Activated T-helper 1 cell treated with anti-CD3 and anti-CD28 coated beads, Interleukin-12 subunit alpha, Interleukin-12 subunit beta, Interleukin-2, Interleukin-4 antibody, amounts not matched to agents 30 ng/mL and 10 ng/mL and 1 ng/mL, durations not matched to agents 14 hours and 24 hours and 36 hours (primary cell): ENCODE measurements around the gene LRIG3. TPM values are rescaled to one million over a fixed set of nuclear protein-coding genes. Genes with fewer than 3 reads are reported as not detected.
"Not testable (repeated sequence)": the region's sequence is repeated elsewhere in the genome, so short reads cannot be mapped to it uniquely, and the experiment has no call there.

Experiments
- DNase-seq: peaks from one replicate; pipeline ENCODE4 v3.0.0; 2021; ENCODE audit warnings: low spot score
- H3K27ac Mint-ChIP-seq: one replicate; pipeline ENCODE4 v1.8.0; 2021; ENCODE audit warnings: mild to moderate bottlenecking, mixed read lengths
- H3K27me3 Mint-ChIP-seq: one replicate; pipeline ENCODE4 v1.8.0; 2022; ENCODE audit warnings: mild to moderate bottlenecking, moderate library complexity, mixed read lengths; ENCODE audit not compliant: insufficient read depth
- H3K36me3 Mint-ChIP-seq: one replicate; pipeline ENCODE4 v1.8.0; 2021; ENCODE audit warnings: low read depth, mixed read lengths
- H3K4me1 Mint-ChIP-seq: one replicate; pipeline ENCODE4 v1.8.0; 2021; ENCODE audit warnings: low read depth, mixed read lengths
- H3K4me3 Mint-ChIP-seq: one replicate; pipeline ENCODE4 v1.8.0; 2021; ENCODE audit warnings: mild to moderate bottlenecking, moderate library complexity, mixed read lengths
- H3K9me3 Mint-ChIP-seq: one replicate; pipeline ENCODE4 v1.8.0; 2021; ENCODE audit warnings: mixed read lengths
- intact Hi-C: fragments of 100-400 bp; cut with micrococcal nuclease; formaldehyde crosslinking; loops from one replicate; pipeline ENCODE4 v1.15.1; 2024
- total RNA-seq: library from RNA; stranded (reverse); gene quantifications from 2 replicates; pipeline ENCODE4 v1.2.3, GENCODE V29; 2022

LRIG3 gene
- total RNA-seq, 1 donor from 2014 or later: not detected

DNA sequence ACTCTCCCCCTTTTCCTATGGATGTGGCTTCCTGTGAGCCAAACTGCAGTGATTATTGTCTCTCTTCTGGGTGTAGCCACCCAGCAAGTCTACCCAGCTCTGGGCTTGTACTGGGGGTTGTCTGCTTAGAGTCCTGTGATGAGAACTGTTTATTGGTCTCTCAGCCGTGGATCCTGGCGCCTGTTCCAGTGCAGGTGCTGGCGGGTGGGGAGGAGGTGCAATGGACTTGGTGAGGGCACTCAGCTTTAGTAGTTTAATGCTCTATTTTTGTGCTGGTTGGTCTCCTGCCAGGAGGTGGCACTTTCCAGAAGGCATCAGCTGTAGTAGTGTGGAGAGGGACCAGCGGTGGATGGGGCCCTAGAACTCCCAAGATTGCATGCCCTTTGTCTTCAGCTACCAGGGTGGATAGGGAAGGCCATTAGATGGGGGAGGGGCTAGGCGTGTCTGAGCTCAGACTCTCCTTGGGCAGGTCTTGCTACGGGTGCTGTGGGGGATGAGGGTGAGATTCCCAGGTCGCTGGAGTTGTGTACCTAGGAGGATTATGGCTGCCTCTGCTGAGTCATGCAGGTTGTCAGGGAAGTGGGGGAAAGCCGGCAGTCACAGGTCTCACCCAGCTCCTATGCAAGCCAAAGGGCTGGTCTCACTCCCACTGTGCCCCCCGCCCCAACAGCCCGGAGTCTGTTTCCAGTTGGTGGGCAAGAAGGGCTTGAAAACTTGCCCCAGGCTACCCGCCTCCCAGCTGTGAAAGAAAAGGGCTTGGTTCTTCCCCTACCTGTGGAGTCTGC, 29.8 kb upstream of the LRIG3 start:
- H3K4me3 Mint-ChIP-seq, H3K27me3 Mint-ChIP-seq, H3K27ac Mint-ChIP-seq, H3K36me3 Mint-ChIP-seq, DNase-seq, H3K4me1 Mint-ChIP-seq, intact Hi-C loops: not testable (repeated sequence)
- peaks cover 10% of the 10 kb centered on the region for H3K9me3 Mint-ChIP-seq

DNA sequence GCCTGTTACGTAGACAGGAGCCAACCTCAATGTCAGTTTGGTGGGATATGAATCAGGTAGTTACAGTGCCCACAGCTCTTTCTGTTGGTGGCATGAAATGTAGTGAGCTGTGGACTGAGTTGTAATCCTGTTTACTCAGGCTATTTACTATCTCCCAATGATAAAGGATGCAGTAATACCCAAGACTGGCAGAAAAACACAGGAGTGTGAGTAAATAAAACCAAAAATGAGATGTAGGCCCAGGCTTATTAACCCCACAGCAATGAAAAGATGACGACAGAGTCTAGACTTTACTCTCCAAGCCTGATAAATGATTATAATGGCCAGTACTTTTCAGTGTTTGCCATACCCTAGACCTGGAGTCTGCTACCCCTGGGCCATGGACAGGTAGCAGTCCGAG, 22.8 kb upstream of the LRIG3 start:
- Mint-ChIP-seq H3K9me3 (peaks cover 3% of the 10 kb centered on the region), H3K27ac (no peak overlapping the region), H3K4me1 (no peaks in the 10 kb centered on the region), H3K36me3 (no peaks in the 10 kb centered on the region), H3K27me3 (no peaks in the 10 kb centered on the region), H3K4me3 (no peak overlapping the region)
- intact Hi-C loops: no loop called here
- no peak for DNase-seq

DNA sequence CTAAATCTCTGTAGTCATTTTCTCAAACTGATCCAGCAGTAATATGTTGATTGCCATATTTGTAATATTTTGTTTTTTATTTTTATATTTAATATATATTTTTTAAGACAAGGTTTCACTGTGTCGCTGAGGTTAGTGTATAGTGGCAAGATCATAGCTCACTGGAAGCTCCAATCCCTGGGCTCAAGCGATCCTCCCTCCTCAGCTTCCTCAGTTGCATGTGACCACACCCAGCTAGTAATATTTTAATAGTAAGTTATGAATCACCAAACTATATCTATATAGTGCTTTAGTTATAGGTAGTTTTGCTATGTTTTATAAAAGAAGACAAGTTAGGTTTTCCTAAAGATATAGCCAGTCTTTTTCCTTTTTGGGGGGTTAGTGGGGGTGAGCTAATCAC, 22.0 kb upstream of the LRIG3 start:
- intact Hi-C loops: no loop called here
- no peaks in the 10 kb centered on the region for H3K9me3 Mint-ChIP-seq
- no peaks in the 10 kb centered on the region for H3K27me3 Mint-ChIP-seq
- H3K27ac Mint-ChIP-seq: no peak overlapping the region
- H3K36me3 Mint-ChIP-seq: no peaks in the 10 kb centered on the region
- no peak overlapping the region for H3K4me3 Mint-ChIP-seq
- DNase-seq: no peak
- no peaks in the 10 kb centered on the region for H3K4me1 Mint-ChIP-seq

DNA sequence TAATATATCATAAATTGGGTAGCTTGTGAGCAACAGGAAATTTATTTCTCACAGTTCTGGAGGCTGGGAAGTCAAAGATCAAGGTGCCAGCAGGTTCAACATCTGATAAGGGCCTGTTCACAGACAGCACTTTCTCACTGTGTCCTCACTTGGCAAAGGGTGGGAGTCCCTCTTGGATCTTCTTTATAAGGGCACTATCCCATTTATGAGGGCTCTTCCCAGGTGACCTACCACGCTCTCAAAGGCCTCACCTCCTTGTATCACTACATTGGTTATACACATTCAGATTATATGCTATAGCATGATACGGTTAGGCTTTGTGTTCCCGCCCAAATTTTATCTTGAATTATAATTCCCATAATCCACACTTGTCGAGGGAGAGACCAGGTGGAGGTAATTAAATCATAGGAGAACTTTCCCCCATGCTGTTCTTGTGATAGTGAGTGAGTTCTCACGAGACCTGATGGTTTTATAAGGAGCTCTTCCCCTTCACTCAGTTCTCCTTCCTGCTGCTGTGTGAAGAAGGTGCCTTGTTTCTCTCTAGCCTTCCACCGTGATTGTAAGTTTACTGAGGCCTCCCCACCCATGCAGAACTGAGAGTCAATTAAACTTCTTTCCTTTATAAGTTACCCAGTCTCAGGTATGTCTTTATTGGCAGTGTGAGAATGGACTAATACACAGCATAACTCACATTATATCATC, 19.2 kb upstream of the LRIG3 start:
- Mint-ChIP-seq H3K9me3 (no peaks in the 10 kb centered on the region), H3K4me1 (no peaks in the 10 kb centered on the region), H3K27me3 (no peaks in the 10 kb centered on the region), H3K27ac (no peak overlapping the region), H3K36me3 (no peaks in the 10 kb centered on the region), H3K4me3 (no peak overlapping the region)
- DNase-seq: no peak
- intact Hi-C loops: no loop called here

DNA sequence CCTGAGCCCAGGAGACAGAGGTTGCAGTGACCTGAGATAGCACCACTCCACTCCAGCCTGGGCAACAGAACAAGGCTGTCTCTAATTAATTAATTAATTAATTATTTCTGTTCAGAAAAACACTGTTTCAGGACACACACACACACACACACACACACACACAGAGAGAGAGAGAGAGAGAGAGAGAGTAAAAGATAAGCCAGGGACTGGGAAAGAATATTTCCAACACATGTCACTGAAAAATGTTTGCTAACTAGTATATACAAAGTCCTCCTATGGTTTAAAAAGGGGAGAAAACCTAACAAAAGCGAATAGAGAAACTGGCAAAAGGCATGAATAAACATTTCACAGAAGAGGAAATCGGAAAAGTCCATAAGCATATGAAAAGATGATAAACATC, 18.1 kb upstream of the LRIG3 start:
- H3K9me3 Mint-ChIP-seq: no peaks in the 10 kb centered on the region
- H3K27ac Mint-ChIP-seq: no peak overlapping the region
- no peaks in the 10 kb centered on the region for H3K4me1 Mint-ChIP-seq

DNA sequence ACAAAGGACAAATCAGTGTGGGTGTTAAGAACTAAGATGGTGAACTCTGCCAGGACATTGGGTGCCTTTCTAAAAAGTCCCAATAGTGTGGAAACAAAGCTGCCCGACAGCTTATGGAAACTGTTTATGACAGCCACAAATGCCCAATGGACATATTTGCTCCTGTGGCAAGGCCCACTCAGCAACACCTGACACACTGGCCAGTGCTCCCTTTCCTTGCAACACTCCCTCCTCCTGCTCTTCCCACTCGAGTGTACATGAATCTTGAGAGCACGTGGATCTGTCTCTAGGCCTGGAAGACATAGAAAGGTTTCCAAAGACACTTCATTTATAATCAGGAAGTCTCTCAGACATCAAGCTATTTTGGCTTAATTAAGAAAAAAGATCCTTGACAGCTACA, 14.2 kb upstream of the LRIG3 start:
- H3K36me3 Mint-ChIP-seq: no peaks in the 10 kb centered on the region
- no peaks in the 10 kb centered on the region for H3K9me3 Mint-ChIP-seq
- no peak for DNase-seq
- no peaks in the 10 kb centered on the region for H3K4me1 Mint-ChIP-seq
- H3K4me3 Mint-ChIP-seq: no peak overlapping the region
- intact Hi-C loops: no loop called here
- H3K27ac Mint-ChIP-seq: no peak overlapping the region
- no peaks in the 10 kb centered on the region for H3K27me3 Mint-ChIP-seq

More for the DNA sequence above, 18.1 kb upstream of the LRIG3 start:
- intact Hi-C loops: no loop called here
- Mint-ChIP-seq H3K4me3 (no peak overlapping the region), H3K27me3 (no peaks in the 10 kb centered on the region), H3K36me3 (no peaks in the 10 kb centered on the region)
- no peak for DNase-seq

DNA sequence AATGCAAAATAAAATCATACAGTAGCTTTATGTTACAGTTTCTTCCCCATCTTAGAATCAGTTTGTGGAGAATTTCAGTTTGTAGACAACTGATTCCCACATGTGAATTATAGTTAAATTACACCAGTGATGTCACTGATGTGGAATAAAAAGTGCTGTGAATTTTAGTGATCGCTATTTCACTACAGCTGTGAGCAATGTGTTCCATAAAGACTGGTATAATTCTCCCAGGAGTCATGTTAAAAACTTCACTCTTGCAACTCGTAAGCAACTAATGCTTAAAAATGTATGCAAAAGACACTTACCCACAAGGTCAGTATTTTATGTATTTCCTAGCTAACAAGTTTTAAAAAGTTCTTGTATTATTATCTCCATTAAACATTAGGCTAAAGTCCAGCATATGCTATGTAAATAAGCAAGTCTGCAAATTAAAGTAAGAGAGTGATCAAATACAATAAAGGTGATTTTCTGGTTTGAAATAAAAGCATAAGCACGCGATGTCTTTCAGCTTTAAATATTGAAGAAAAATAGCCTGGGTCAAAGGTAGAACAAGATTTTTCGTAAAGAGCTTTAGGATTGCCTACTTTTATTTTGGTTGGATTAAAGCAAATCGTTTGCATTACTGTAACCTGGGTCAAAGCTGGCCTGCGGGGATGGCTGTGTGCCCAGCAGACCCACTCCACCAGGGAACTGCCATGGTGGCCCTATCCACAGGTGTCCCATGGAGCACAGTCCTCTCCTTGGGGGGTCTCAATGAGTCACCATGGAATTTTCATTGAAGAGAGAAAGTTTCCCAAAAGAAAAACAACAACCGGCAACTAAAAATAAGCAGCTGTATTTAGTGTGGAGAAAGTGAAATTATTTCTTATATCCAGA, 12.7 kb upstream of the LRIG3 start:
- H3K4me1 Mint-ChIP-seq: no peaks in the 10 kb centered on the region
- H3K36me3 Mint-ChIP-seq: no peaks in the 10 kb centered on the region
- H3K27me3 Mint-ChIP-seq: no peaks in the 10 kb centered on the region
- no peak for DNase-seq
- H3K9me3 Mint-ChIP-seq: no peaks in the 10 kb centered on the region
- intact Hi-C loops: no loop called here
- no peak overlapping the region for H3K4me3 Mint-ChIP-seq
- no peak overlapping the region for H3K27ac Mint-ChIP-seq

DNA sequence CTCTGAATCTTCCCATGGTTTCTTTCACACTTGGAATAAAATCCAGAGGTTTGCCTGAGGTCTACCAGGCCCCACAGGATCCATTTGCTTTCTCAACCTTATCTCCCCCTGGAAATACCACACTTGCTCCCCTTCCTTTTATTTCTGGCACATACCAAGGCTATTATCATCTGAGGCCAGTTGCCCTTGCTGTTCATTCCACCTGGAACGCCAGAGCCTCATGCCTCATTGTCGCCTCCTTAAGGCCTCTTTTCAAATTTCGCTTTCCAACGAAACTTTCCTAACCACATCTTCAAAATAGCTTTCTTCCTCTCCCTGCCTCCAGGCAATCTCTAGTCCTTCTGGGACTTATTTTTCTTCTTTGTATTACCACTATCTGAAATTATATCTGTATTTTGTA, 11.2 kb upstream of the LRIG3 start:
- H3K27me3 Mint-ChIP-seq: no peaks in the 10 kb centered on the region
- intact Hi-C loops: no loop called here
- DNase-seq: no peak
- H3K4me3 Mint-ChIP-seq: no peak overlapping the region
- no peaks in the 10 kb centered on the region for H3K4me1 Mint-ChIP-seq
- H3K36me3 Mint-ChIP-seq: no peaks in the 10 kb centered on the region
- no peak overlapping the region for H3K27ac Mint-ChIP-seq
- no peaks in the 10 kb centered on the region for H3K9me3 Mint-ChIP-seq

DNA sequence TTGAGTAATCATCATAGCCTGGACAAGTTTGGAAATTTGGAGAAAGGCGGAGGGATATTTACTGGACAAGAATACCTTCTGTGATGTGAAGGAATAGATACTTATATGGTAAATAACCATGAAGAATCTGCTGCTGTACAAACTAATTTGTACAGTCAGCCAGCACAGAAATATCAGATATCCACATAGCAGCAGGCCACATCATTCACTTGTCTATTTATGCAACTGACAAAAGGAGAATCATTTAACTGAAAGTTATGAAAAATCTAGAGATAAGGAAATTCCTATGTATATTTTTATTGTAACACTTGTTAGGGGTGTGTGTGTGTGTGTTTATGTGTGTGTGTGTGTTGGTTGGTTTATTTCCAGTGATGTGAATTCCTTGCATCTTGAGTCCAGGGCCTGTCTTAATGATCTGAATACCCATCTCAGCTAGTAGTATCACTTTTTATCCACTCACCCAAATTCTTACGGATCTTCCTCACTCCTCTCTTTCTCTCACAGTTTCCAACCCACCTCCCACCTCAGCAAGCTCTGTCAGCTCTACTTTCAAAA, 10.5 kb upstream of the LRIG3 start:
- H3K9me3 Mint-ChIP-seq: no peaks in the 10 kb centered on the region
- H3K27ac Mint-ChIP-seq: no peak overlapping the region
- H3K4me1 Mint-ChIP-seq: no peaks in the 10 kb centered on the region
- intact Hi-C loops: no loop called here
- H3K27me3 Mint-ChIP-seq: no peaks in the 10 kb centered on the region
- no peaks in the 10 kb centered on the region for H3K36me3 Mint-ChIP-seq
- H3K4me3 Mint-ChIP-seq: no peak overlapping the region
- no peak for DNase-seq

DNA sequence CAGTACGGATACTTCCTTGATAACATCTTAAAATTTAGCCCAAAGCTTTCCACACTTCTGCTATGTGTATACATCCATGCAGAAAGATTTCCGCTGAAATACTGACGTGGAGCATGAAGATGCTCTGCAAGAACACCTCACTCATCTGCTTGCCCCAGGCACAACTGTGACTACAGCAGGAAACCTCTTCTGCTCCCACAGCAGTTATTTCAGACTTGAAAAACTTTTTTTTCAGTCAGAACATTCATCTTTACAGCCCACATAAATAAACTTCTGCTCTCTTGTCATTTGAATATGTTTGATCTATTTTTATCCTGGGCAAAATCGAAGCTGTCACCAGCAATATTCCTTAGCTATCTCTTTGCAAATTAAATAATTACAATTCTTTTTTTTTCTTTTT, 6.8 kb upstream of the LRIG3 start:
- no peak overlapping the region for H3K4me3 Mint-ChIP-seq
- no peak overlapping the region for H3K27ac Mint-ChIP-seq
- no peak for DNase-seq
- no peaks in the 10 kb centered on the region for H3K36me3 Mint-ChIP-seq
- intact Hi-C loops: no loop called here
- H3K9me3 Mint-ChIP-seq: peaks cover 4% of the 10 kb centered on the region
- H3K4me1 Mint-ChIP-seq: no peaks in the 10 kb centered on the region
- peaks cover 2% of the 10 kb centered on the region for H3K27me3 Mint-ChIP-seq

DNA sequence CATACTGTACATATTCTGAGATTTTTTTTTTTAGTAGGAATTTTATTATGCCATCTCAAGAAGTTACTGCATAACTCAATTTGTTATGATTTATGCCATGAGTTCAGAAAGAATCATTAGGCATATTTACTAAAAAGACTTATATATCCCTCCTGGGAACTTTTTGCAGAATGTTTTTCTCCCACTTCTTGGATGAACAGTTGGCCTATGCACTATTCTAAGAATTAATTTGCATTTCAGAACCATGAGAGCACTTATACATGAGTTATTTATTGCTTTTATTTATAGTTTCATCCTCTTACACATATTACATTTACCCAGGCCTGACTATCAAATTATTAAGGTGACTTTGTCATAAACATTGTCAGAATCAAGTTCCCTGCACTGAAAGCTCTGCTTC, 6.3 kb upstream of the LRIG3 start:
- H3K27me3 Mint-ChIP-seq: peaks cover 2% of the 10 kb centered on the region
- intact Hi-C loops: no loop called here
- no peaks in the 10 kb centered on the region for H3K36me3 Mint-ChIP-seq
- DNase-seq: no peak
- no peak overlapping the region for H3K27ac Mint-ChIP-seq
- H3K4me3 Mint-ChIP-seq: no peak overlapping the region
- peaks cover 4% of the 10 kb centered on the region for H3K9me3 Mint-ChIP-seq
- no peaks in the 10 kb centered on the region for H3K4me1 Mint-ChIP-seq

DNA sequence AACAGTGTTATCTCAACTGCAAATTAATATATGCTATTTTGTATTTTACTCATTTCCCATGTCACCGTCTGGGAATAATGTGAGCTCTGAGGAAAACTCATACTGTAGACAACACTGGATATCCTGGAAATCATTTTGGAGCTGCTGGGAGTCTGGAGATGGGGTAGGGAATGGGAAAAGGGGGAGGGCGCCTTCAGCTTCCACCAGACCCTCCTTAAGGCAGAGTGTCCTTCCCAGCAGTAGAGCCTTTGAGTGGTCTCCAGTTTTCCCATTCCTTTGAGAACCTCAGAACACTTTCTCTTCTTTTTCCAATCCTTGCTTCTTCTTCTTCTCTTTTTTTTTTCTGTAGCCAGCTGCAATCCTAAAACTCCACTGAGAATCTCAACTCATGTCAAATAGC, 5.4 kb upstream of the LRIG3 start:
- Mint-ChIP-seq H3K27me3 (peaks cover 6% of the 10 kb centered on the region), H3K36me3 (no peaks in the 10 kb centered on the region), H3K27ac (no peak overlapping the region), H3K4me3 (no peak overlapping the region), H3K4me1 (peaks cover under 1% of the 10 kb centered on the region), H3K9me3 (peaks cover 4% of the 10 kb centered on the region)
- no peak for DNase-seq
- intact Hi-C loops: no loop called here
